ENCODE measurements around the gene ASIC1.

ASIC1 gene

GRCh38 chr12:50107416-50108268, 50.2 kb downstream of the ASIC1 start:
- DNase-seq (ENCODE audit: low read depth in 2 of 2), result no peak

GRCh38 chr12:50109319-50109718, 51.9 kb downstream of the ASIC1 start:
- DNase-seq (ENCODE audit: low read depth in 2 of 2), result no peak

GRCh38 chr12:50110127-50110761, 52.8 kb downstream of the ASIC1 start:
- no peak for DNase-seq (ENCODE audit: low read depth in 2 of 2)

- no peak for DNase-seq (ENCODE audit: low read depth in 2 of 2)
Observed at GRCh38 chr12:50110762-50111351, 53.5 kb downstream of the ASIC1 start.

- DNase-seq (ENCODE audit: low read depth in 2 of 2), result no peak
Observed at GRCh38 chr12:50111395-50111692, 53.9 kb downstream of the ASIC1 start.

- peak; percentile 98 to 99 for DNase-seq (ENCODE audit: low read depth in 2 of 2)
Observed at GRCh38 chr12:50111693-50112455, 54.5 kb downstream of the ASIC1 start, which contains the start of gene COX14. Gene COX14, plus strand, starts transcription at chr12:50112236. Its CDS starts 7,808 bp downstream, at chr12:50120044.

- DNase-seq (ENCODE audit: low read depth in 2 of 2), result no peak
Observed at GRCh38 chr12:50112456-50113218, 55.2 kb downstream of the ASIC1 start.

GRCh38 chr12:50117057-50117622, 59.7 kb downstream of the ASIC1 start:
- DNase-seq (ENCODE audit: low read depth in 2 of 2), result no peak

- DNase-seq (ENCODE audit: low read depth in 2 of 2), result no peak
Observed at GRCh38 chr12:50119387-50119786, 62.0 kb downstream of the ASIC1 start.

GRCh38 chr12:50120521-50120920, 63.1 kb downstream of the ASIC1 start:
- no peak for DNase-seq (ENCODE audit: low read depth in 2 of 2)

GRCh38 chr12:50120953-50121352, 63.6 kb downstream of the ASIC1 start:
- no peak for DNase-seq (ENCODE audit: low read depth in 2 of 2)

GRCh38 chr12:50121641-50122040, 64.2 kb downstream of the ASIC1 start:
- no peak for DNase-seq (ENCODE audit: low read depth in 2 of 2)

GRCh38 chr12:50123203-50123602, 65.8 kb downstream of the ASIC1 start:
- no peak for DNase-seq (ENCODE audit: low read depth in 2 of 2)

- DNase-seq (ENCODE audit: low read depth in 2 of 2), result no peak
Observed at GRCh38 chr12:50127546-50127945, 70.2 kb downstream of the ASIC1 start.

GRCh38 chr12:50129290-50129689, 71.9 kb downstream of the ASIC1 start:
- no peak for DNase-seq (ENCODE audit: low read depth in 2 of 2)

- no peak for DNase-seq (ENCODE audit: low read depth in 2 of 2)
Observed at GRCh38 chr12:50132505-50133135, 75.2 kb downstream of the ASIC1 start.

Data from activated CD4-positive, alpha-beta T cell treated with anti-CD3 and anti-CD28 coated beads for 24 hours (primary cell).